HG03575 (cell line): ENCODE results near the gene FFAR2.
"Not testable (repeated sequence)": the region's sequence is repeated elsewhere in the genome, so short reads cannot be mapped to it uniquely, and the experiment has no call there.

Source experiments
- ATAC-seq: cut with Tn5 transposase; IDR thresholded peaks from one replicate; pipeline ENCODE4 v1.9.1; 2021; ENCODE audit not compliant: unreplicated experiment, insufficient number of reproducible peaks, low FRiP score; ENCODE audit errors: extremely low read depth

The FFAR2 gene

DNA sequence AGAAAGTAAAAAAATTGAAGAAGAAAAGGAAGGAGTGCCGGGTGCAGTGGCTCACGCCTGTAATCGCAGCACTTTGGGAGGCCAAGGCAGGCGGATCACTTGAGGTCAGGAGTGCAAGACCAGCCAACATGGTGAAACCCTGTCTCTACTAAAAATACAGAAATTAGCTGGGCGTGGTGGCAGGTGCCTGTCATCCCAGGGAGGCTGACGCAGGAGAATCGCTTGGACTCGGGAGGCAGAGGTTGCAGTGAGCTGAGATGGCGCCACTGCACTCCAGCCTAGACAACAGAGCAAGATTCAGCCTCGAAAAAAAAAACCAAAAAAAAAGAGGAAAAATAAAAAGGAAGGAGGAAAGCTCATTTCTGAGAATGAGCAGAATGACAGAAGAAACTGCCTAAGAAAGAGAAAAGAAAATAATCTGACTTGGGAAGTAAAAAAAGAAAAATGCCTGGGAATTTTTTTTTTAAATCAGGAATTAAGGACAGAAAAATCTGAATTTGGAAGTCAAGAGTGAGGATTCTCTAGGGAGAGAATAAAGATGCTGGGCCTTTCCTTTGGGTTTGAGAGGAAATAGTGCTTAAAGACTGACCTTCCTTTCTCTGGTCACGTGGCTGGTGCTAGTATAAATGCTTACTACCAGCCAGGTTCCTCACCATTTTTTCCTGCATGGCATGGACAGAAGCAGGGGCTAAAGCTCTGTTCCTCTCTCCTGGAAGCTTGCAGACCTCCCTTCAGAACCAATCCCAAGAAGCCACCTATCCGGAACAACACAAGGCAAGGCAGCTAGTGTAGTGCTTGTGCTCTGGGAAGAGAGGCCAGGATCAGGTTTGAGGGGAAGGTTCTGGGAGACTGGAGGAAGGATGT, at the start of gene FFAR2:
FFAR2 (plus strand) TSS at position 652 of the 864 bp plus-strand sequence. CDS start 1,458 bp downstream, outside the sequence.
- no peak for ATAC-seq

DNA sequence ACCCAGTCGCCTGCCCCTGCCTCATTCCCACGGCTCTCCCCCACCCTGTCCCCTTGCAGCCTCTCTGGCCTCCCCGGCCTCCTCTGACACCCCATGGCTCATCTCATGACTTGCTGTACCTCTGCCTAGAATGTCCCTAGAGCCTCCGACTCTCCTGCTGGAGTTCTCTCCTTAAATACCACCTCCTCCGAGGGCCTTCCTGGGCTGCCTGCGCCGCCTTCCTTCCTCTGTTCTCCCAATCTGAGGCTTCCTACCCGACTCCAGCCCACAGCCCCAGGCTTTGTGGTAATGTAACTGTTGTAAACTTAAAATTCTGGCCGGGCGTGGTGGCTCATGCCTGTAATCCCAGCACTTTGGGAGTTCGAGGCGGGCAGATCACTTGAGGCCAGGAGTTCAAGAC, 49.5 kb upstream of the FFAR2 start:
- ATAC-seq: no peak

DNA sequence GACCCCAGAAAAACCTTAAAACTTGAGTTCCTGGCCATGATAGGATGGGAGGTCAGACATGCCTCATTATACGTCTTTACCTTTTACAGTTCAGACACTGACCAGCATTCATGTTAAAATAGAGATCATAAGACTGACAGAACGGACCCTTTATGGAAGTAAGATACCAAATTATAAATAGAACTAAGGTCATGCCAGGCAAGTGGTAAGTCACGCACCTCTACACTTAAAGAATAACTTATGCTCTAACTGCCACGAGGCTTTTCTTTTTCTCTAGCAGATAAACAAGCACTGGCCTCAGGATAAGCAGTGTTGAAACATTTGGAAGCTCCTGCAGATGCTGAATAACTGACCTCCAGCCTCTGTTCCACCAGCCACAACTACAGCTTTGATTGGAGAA, 48.8 kb upstream of the FFAR2 start:
- ATAC-seq: no peak

DNA sequence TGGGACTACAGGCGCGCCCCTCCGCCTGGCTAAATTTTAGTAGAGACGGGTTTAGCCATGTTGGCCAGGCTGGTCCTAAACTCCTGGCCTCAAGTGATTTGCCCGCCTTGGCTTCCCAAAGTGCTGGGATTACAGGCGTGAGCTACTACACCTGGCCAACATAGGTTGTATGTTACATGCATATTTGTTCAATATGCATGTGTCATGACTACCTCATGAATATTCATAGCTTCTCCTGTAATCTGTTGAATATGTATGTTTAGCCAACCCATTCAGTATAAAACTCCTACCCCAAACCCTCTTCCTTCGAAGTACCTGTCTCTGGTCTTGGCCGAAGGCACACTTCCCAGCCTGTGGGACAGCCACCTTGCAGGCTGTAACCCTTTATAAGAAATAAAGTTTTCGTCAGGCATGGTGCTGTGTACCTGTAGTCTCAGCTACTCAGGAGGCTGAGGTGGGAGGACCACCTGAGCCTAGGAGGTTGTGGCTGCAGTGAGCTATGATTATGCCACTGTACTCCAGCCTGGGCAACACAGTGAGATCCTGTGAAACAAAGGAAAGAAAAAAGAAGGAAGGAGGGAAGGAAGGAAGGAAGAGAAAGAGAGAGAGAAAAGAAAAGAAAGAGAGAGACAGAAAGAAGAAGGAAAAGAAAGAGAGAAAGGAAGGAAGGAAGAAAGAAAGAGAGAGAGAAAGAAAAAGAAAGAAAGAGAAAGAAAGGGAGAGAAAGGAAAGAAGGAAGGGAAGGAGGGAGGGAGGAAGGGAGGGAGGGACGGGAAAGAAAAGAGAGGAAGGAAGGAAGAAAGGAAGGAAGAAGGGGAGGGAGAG, 47.9 kb upstream of the FFAR2 start:
- no peak for ATAC-seq

DNA sequence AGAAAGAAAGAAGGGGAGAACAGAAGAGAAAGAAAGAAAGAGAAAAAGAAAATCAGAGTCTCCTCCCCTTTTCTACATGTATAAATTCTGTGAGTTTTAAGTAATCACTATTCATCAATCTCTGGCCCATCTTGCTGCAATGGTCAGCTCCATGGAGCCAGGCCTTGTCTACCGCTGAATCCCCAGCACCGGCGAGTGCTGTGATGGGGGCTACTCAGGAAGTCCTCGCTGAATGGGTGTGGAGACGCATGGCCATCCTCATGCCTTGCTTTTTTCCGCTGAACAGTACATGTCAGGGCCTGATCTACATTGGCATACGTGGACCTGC, 47.3 kb upstream of the FFAR2 start:
- no peak for ATAC-seq

DNA sequence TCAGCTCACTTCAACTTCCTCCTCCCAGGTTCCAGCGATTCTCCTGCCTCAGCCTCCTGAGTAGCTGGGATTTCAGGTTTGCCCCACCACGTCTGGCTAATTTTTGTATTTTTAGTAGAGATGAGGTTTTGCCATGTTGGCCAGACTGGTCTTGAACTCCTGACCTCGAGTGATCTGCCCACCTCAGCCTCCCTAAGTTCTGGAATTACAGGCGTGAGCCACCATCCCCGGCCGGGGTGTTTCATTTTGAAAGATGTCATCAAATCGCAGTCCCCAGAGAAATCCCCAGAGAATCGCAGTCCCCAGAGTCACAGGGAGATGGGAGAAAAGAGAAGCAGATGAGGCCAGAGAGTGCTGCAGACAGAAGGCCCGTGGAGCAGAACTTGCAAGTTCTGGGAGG, 46.6 kb upstream of the FFAR2 start:
- ATAC-seq: not testable (repeated sequence)

DNA sequence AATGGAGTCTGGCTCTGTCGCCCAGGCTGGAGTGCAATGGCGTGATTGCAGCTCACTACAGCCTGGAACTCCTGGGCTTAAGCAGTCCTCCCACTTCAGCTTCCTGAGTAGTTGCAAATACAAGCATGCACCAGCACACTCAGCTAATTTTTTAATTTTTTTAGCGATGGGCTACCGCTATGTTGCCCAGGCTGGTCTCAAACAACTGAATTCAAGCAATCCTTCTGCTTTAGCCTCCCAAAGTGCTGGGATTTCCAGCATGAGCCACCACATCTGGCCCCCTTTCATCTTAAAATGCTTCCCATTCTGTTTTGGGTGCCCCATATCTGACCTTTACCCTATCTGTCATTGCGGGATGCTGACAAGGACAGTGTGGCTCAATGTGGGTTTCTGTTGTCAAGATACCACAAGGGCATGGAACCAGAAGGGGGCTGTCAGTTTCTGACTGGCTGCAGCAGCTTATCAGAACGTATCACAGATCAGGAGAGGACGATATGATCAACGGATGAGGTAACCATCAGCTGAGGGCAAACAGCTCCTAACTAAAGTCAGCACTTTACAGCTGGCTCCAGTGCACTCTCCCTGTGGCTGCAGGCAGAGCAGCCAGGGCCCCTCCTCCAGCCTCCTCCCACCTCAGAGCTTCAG, 44.8 kb upstream of the FFAR2 start:
- ATAC-seq: no peak

DNA sequence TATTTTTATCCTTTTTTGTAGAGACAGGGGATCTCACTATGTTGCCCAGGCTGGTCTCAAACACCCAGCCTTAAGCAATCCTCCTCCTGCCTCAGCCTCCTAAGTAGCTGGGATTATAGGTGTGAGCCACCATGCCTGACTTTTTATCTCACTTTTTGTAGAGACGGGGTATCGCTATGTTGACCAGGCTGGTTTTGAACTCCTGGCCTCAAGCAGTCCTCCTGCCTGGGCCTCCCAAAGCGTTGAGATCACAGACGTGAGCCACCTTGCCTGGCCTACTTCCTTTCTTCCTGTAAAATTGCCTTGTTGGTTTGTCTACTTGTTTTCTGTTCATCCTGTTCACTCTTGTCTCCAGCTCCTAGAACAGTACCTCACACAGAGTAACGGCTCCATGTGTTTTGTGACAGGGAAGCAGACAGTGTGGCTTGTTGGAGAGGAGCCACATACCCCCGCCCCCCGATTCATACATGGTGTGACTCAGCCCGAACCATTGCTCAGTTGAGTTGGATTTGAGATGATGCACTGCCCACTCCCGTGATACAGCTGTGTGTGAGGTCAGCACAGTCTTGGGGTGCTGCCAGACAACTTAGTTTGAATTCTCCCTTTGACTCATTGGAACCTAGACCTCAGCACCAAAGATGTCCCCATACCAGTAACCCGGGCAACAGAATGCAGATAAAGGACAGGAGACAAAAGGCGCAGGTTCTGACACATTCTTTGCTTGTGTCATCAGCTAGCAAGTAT, 43.0 kb upstream of the FFAR2 start:
- ATAC-seq: no peak

DNA sequence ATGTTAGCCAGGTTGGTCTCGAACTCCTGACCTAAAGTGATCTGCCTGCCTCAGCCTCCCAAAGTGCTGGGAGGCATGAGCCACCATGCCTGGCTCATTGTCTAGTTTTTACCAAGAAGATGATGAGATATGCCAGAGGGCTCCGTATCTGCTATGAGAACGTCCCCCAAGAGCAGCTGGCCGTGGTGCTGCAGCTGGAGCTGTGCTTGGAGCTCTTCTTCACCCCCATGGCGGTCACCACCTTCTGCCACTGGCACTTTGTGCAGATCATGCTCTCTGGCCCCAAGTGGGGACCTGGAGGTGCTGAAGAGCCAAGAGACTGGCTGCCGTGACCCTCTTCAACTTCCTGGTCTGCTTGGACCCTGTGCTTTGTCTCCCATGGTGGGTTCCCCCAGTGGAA, 40.4 kb upstream of the FFAR2 start:
- ATAC-seq: no peak

DNA sequence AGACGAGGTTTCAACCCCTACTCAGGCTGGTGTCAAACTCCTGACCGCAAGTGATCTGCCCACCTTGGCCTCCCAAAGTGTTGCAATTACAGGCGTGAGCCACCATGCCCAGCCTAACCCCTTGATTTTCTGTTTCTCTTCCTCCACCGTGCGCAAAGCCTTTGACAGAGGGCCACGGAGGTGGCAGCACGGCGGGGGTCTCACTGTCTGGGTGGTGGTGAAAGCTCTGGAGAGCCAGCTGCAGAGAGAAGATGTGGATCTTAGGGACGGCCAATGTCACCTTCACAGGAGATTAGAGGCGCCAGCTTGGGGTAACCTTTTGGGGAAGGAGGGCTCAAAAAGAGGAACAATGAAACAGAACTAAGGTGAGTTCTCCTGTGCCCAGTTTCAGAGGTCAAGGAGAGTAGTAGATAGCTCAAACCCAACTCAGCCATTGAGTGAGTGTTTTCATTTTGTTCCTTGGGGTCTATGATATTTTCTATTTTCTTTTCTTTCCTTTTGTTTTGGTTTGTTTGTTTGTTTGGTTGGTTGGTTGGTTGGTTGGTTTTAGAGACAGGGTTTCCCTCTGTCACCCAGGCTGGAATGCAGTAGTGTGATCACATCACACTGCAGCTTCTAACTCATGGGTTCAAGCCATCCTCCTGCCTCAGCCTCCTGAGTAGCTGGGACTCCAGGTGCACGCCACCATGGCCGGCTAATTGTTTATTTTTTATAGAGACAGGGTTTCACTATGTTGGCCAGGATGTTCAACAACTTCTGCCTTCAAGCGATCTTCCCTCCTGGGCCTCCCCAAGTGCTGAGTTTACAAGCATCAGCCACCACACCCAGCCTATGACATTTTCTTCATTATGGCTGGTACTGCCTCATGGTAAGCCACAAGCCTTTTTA, 39.5 kb upstream of the FFAR2 start:
- ATAC-seq: no peak

DNA sequence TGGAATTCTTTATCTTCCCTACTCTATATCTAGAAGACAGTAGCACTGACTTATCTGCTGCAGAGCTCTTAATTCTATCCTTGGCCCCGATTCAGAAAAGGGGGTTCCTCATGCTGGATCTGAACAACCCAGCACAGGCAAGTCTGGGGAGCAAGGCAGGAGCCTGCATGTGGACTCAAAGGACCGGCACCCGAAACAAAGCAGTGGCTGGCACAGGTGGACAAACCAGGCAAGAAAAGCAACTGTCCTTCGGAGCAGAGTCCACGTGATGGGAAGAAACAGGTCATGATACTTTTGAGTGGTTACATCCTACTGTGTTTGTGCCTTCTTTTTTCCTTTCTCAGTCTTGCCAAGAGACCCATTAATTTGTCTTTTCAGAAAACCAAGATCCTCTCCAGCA, 38.9 kb upstream of the FFAR2 start:
- ATAC-seq: no peak

DNA sequence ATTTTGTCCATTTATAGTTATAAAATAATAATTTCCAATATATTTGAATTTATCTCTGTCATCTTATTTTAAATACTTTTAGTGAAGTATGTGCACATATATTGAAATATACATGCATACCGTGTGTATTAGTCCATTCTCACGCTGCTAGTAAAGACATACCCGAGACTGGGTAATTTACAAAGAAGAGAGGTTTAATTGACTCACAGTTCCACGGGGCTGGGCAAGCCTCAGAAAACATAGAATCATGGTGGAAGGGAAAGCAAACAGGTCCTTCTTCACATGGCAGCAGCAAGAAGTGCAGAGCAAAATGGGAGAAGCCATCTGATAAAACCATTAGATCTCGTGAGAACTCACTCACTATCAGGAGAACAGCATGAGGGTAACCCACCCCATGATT, 37.6 kb upstream of the FFAR2 start:
- no peak for ATAC-seq

DNA sequence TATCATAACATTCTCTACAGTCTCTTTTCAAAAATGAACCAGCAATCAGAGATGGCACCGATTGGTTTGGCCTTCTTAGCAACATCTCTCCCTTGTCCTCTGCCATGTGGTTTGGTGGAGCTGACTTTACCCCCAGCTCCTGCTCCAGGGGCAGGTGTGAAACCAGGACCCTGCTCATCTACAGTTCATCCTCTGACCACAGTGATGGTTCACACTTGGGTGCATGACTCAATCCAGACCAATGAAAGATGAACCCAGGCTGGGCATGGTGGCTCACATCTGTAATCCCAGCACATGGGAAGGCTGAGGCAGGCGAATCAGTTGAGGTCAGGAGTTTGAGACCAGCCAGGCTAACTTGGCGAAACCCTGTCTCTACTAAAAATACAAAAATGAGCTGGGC, 33.6 kb upstream of the FFAR2 start:
- ATAC-seq: no peak

DNA sequence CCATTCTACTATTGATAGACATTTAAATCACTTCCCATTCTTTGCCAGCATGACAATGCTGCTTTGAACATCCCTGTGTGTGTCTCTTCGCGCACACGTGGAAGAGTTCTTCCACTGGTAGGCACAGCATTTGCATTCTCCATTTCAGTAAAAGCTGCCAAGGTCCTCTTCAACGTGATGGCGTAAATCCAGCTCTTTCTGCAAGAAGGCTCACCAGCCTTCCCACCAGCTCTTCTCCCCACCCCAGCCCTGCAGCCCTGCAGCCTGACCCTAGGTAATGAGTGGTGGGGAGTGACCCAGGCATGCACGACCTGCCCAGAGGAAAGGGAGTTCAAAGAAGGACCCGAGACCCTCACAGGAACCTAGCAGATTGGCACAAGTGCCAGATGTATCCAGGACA, 31.7 kb upstream of the FFAR2 start:
- ATAC-seq: no peak

DNA sequence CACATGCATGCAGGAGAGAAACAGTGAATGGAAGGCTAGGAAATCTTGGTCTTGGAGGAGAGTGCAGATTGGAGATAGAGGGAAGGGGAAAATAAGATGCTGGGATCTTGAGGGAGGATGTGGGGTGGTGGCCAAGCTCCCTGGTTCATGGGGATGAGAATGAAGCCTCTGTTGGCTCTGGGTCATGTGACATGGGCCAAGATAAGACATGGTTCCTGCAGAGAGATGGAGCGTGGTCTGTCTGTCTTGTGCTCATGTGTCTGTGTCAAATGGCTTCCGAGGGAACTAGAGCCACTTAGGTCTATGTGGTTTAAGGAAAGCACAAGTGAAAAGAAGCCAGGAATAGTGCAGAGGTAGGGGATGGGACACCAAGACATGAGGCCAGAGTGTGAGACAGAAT, 30.8 kb upstream of the FFAR2 start:
- no peak for ATAC-seq

DNA sequence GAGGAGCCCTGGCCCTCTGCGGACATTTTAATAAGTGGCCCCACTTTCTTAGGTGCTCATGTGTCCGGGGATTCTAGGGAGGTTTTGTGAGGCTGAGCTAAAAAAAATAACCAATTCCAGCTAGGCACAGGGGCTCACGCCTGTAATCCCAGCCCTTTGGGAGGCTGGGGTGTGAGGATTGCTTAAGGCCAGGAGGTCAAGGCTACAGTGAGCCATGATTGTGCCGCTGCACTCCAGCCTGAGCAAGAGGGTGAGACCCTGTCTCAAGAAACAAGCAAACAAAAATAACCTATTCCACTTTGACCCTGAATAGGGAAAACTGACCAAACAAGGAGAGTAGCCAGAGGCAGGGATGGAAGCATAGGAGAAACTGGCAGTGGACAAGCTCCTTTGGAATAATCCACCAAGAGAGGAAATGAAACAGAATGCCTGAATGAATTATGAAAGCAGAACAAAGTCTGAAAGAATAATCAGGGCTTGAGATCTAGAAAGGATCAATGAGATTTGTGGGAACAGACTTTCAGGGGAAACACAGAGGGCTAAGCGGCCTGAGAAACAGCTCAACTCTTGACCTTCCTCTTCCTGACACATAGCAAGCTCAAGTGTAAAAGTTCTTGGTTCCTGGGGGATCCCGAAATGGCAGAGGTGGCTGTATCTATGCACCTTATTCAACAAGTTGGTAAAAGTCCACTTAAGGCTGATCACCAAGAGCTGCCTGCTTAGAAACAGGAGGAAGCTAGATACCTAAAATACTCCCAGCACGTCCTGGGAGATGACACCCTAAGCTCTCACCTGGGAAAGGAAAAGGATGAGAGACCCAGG, 30.1 kb upstream of the FFAR2 start:
- ATAC-seq: no peak

DNA sequence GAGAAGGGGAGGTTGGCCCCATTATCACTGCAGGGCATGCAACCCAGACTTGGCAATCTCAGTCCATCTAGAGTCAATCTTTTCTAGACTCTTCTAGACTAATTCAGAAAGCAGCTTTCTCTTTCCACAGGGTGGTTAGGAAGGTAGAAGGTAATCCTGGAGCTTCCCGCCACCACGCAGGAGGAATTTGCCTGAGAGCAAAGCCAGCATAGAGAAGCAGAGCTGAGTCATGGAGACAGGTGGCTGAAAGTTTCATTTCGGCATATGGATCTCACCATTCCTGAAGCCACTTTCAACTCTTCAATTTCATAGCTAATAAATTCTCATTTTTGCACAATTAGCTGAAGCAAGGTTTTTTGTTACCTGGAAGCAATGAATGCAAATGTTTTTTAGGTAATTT, 29.0 kb upstream of the FFAR2 start:
- no peak for ATAC-seq

DNA sequence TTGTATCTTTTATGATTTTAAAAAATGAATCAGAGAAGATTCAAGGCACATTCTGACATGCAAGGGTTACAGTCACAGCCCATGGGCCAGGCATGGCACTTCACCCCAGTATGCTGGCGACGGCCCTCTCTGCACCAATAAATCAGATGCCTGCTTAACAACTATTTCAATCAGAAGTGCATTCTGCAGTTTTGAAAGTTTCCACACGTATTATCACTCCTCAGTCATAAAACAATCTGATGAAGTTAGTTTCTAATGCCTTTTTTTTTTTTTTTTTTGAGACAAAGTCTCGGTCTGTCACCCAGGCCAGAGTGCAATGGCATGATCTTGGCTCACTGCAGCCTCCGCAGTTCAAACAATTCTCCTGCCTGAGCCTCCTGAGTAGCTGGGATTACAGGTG, 28.3 kb upstream of the FFAR2 start:
- no peak for ATAC-seq
